ENCODE measurements around the gene APLF. TPM values are rescaled to one million over a fixed set of nuclear protein-coding genes. Genes with fewer than 3 reads are reported as not detected.
"Not testable (repeated sequence)": the region's sequence is repeated elsewhere in the genome, so short reads cannot be mapped to it uniquely, and the experiment has no call there.

APLF gene
- total RNA-seq, 1 experiment from 2014 or later, result 0.58 TPM

- DNase-seq (ENCODE audit: low read depth), result not testable (repeated sequence)
Observed at GRCh38 chr2:68570434-68570833, 103.0 kb downstream of the APLF start.

- no peak for DNase-seq (ENCODE audit: low read depth)
Observed at GRCh38 chr2:68574202-68574791, 106.9 kb downstream of the APLF start.

GRCh38 chr2:68577183-68577582 is 109.8 kb downstream of the APLF start:
- no peak for DNase-seq (ENCODE audit: low read depth)

- no peak for DNase-seq (ENCODE audit: low read depth)
Observed at GRCh38 chr2:68579689-68580088, 112.3 kb downstream of the APLF start.

GRCh38 chr2:68588589-68588988 is 121.2 kb downstream of the APLF start:
- DNase-seq (ENCODE audit: low read depth), result no peak

GRCh38 chr2:68589963-68590362 is 122.6 kb downstream of the APLF start:
- DNase-seq (ENCODE audit: low read depth), result no peak

GRCh38 chr2:68590702-68591101 is 123.3 kb downstream of the APLF start:
- no peak for DNase-seq (ENCODE audit: low read depth)

GRCh38 chr2:68591225-68591624 is 123.8 kb downstream of the APLF start:
- DNase-seq (ENCODE audit: low read depth), result no peak

GRCh38 chr2:68594041-68594440 is 126.7 kb downstream of the APLF start:
- DNase-seq (ENCODE audit: low read depth), result no peak

GRCh38 chr2:68594674-68595492 is 127.5 kb downstream of the APLF start:
- peak; percentile 49 for DNase-seq (ENCODE audit: low read depth)

GRCh38 chr2:68595493-68595785 is 128.1 kb downstream of the APLF start:
- DNase-seq (ENCODE audit: low read depth), result not testable (repeated sequence)

GRCh38 chr2:68600495-68600894 is 133.1 kb downstream of the APLF start:
- DNase-seq (ENCODE audit: low read depth), result not testable (repeated sequence)

GRCh38 chr2:68603059-68603458 is 135.7 kb downstream of the APLF start:
- DNase-seq (ENCODE audit: low read depth), result no peak

- no peak for DNase-seq (ENCODE audit: low read depth)
Observed at GRCh38 chr2:68604077-68604476, 136.7 kb downstream of the APLF start.

GRCh38 chr2:68605939-68606338 is 138.6 kb downstream of the APLF start:
- no peak for DNase-seq (ENCODE audit: low read depth)

- DNase-seq (ENCODE audit: low read depth), result no peak
Observed at GRCh38 chr2:68606759-68607158, 139.4 kb downstream of the APLF start.

GRCh38 chr2:68607837-68608236 is 140.5 kb downstream of the APLF start:
- no peak for DNase-seq (ENCODE audit: low read depth)

- DNase-seq (ENCODE audit: low read depth), result no peak
Observed at GRCh38 chr2:68612765-68613519, 145.6 kb downstream of the APLF start.

- no peak for DNase-seq (ENCODE audit: low read depth)
Observed at GRCh38 chr2:68620772-68621171, 153.4 kb downstream of the APLF start.

- no peak for DNase-seq (ENCODE audit: low read depth)
Observed at GRCh38 chr2:68623820-68624219, 156.4 kb downstream of the APLF start.

GRCh38 chr2:68627615-68628014 is 160.2 kb downstream of the APLF start:
- no peak for DNase-seq (ENCODE audit: low read depth)
